ENCODE data around the gene NFYB. TPM values are rescaled to one million over a fixed set of nuclear protein-coding genes. Genes with fewer than 3 reads are reported as not detected.

NFYB gene
- total and polyA plus RNA-seq, 3 donors from 2014 or later: 33.8 to 53.1 (median 36.1) TPM

DNA sequence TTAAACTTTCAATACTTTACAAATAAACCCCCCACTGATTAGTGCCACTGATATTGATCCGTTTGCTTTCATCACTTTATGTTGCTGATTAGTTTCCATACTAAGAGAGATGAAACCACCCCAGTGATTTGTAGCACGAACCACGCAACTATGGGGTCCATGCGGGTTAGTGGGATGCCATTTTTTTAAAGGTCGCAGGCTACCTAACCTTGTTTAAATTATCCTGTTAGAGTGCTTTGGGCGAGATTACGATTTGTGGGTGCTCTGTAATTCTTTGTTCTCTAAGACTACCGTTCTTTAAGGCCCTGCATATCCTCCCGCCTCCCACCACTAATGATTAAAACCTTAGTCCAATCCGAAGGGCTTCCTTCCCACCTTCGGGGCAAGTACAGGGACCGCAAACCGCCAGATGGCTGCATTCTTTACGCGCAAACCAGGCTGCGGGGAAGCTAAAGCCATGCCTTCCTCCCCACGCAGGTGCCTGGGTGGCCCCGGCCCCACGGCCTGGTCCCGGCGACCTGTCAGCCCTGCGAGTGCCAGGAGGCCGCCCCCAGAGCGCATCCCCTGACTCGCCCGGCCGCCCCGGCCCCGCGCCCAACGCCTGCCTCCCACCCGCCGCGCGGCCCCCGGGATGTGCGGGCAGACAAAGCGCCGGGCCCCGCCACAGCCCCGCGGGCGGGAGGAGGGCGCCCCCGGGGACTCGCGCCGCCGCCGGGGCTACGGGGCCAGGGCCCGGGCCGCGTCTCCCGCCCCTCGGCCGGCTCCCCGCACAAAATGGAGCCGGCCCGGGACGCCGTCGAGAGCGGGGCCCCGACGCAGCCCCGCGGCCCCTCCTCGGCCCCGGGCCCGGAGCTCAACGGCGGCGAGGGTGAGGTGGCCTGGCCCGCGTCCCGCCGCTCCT, 759 bp downstream of the NFYB start:
- 0 to 1% methylated on average over 16 to 62 of the region's 78 CpGs for WGBS, 2 donors
- no peaks in the 10 kb centered on the region for H3K9me3 ChIP-seq
- peak overlapping the region; percentile 82 to 92 for H3K27ac ChIP-seq
- TF ChIP-seq, protein P1, sequence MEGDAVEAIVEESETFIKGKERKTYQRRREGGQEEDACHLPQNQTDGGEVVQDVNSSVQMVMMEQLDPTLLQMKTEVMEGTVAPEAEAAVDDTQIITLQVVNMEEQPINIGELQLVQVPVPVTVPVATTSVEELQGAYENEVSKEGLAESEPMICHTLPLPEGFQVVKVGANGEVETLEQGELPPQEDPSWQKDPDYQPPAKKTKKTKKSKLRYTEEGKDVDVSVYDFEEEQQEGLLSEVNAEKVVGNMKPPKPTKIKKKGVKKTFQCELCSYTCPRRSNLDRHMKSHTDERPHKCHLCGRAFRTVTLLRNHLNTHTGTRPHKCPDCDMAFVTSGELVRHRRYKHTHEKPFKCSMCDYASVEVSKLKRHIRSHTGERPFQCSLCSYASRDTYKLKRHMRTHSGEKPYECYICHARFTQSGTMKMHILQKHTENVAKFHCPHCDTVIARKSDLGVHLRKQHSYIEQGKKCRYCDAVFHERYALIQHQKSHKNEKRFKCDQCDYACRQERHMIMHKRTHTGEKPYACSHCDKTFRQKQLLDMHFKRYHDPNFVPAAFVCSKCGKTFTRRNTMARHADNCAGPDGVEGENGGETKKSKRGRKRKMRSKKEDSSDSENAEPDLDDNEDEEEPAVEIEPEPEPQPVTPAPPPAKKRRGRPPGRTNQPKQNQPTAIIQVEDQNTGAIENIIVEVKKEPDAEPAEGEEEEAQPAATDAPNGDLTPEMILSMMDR (IDR thresholded peaks at IDR 0.05): no peak
- no peak for TF ChIP-seq POLR2A (IDR thresholded peaks at IDR 0.05)
- H3K36me3 ChIP-seq (ENCODE audit: low read depth, missing control alignments): no peaks in the 10 kb centered on the region
- peak; percentile 35 for DNase-seq
- intact Hi-C loops (cut with DNase I; ENCODE audit: low total_unique reads): no loop called here
- peak overlapping the region; percentile 78 to 82 for H3K4me3 ChIP-seq
- H3K27me3 ChIP-seq: no peaks in the 10 kb centered on the region
- H3K4me1 ChIP-seq: peaks cover 16% of the 10 kb centered on the region

DNA sequence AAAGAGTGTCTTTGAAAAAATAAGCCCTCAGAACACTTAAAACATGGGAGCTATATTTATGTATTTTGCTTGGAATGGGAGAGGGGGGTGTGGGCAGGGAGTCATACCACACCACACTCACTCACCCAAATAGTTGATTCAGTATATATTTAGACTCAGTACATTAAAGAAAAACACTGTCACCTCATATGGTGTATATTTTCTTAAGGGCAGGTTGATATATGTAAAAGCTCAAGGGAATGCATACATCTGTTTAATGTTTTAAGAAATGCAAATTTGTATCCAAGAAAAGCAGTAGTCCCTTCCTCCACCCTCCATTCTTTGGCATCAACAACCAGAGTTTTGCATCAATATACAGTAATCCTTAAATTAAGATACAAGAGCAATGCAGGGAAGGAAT, 1.4 kb downstream of the NFYB start:
- DNase-seq: no peak

DNA sequence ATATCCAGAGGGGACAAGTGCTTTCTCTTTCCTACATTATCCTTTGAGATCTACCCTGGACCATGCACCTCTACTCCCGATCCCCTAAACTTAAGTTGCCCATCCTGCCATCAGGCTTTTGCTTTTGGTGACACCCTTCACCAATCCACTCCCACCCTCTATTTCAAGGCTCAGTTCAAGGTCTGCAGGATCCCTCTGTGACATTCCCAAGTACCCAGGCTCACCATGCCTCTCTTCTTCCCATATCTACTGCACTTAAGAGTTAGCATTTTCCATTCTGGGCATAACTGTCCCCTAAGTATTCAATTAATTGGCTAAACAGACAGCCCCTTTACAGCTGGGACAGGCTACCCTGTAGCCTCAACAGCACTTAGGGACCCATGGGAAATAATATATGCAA, 3.1 kb downstream of the NFYB start:
- no peaks in the 10 kb centered on the region for H3K36me3 ChIP-seq (ENCODE audit: low read depth, missing control alignments)
- peaks cover 16% of the 10 kb centered on the region for H3K4me1 ChIP-seq
- no peak for TF ChIP-seq POLR2A (IDR thresholded peaks at IDR 0.05)
- TF ChIP-seq, protein P1 (IDR thresholded peaks at IDR 0.05): no peak
- no peaks in the 10 kb centered on the region for H3K9me3 ChIP-seq
- WGBS, 2 donors: 77 to 96% methylated on average over 1 of the region's 1 CpG
- DNase-seq: no peak
- no peak overlapping the region for H3K4me3 ChIP-seq
- intact Hi-C loops (cut with DNase I; ENCODE audit: low total_unique reads): no loop called here
- no peaks in the 10 kb centered on the region for H3K27me3 ChIP-seq
- H3K27ac ChIP-seq: no peak overlapping the region

More for the DNA sequence above, 1.4 kb downstream of the NFYB start:
- Histone ChIP-seq H3K4me3 (peak overlapping the region; percentile 78 to 82), H3K9me3 (no peaks in the 10 kb centered on the region), H3K4me1 (peaks cover 16% of the 10 kb centered on the region), H3K27ac (peak overlapping the region in 1 of 2 donors; percentile 92), H3K27me3 (no peaks in the 10 kb centered on the region), H3K36me3 (ENCODE audit: low read depth, missing control alignments) (no peaks in the 10 kb centered on the region)
- intact Hi-C loops (cut with DNase I; ENCODE audit: low total_unique reads): no loop called here
- TF ChIP-seq POLR2A (IDR thresholded peaks at IDR 0.05): no peak
- TF ChIP-seq, protein P1 (IDR thresholded peaks at IDR 0.05): no peak

DNA sequence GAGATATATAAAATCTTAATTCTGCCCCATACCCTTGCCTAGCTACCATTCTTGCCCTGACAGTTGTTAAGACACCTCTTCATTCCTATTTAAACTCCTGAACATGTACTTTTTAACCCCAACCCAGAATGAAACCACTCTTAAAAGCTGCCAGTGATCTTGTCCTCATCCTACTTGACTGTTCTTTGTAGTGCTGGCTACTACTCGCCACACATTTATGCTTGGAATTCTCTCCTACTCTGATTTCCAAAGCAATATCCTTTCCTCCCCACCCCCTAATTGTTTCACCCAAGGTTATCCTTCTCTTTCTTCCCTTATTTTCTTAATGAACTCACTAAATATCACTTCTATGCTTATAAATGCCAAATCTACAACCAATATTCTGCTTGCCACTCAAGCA, 4.1 kb downstream of the NFYB start:
- Histone ChIP-seq H3K4me1 (peaks cover 16% of the 10 kb centered on the region), H3K36me3 (ENCODE audit: low read depth, missing control alignments) (no peaks in the 10 kb centered on the region), H3K4me3 (no peak overlapping the region), H3K27me3 (no peaks in the 10 kb centered on the region), H3K9me3 (no peaks in the 10 kb centered on the region), H3K27ac (no peak overlapping the region)
- intact Hi-C loops (cut with DNase I; ENCODE audit: low total_unique reads): no loop called here
- WGBS, 2 donors: 92 to 100% methylated on average over 1 of the region's 1 CpG
- no peak for DNase-seq
- no peak for TF ChIP-seq POLR2A (IDR thresholded peaks at IDR 0.05)

DNA sequence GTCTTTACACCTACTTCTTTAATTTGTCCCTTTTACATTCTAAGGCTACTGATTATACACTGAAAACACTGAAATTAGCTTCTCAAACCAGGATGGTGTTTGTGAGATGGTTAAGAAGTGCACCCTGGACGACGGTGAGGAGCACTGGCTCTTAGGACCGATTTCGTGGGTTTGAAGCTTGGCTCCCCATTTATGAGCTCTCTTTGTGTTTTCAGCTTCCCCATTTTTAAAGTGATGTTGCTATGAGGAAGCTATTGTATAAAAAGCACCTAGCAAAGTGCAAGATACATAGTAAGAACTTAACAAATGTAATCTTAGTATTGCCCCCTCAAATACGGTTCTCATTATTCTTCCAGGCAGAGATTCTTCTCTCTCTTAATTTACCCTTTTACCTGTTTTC, 4.7 kb downstream of the NFYB start:
- TF ChIP-seq, protein P1 (IDR thresholded peaks at IDR 0.05): no peak
- no peak for TF ChIP-seq POLR2A (IDR thresholded peaks at IDR 0.05)

More for the DNA sequence above, 4.7 kb downstream of the NFYB start:
- H3K4me3 ChIP-seq: no peak overlapping the region
- H3K27me3 ChIP-seq: no peaks in the 10 kb centered on the region
- intact Hi-C loops (cut with DNase I; ENCODE audit: low total_unique reads): no loop called here
- peaks cover 12% of the 10 kb centered on the region for H3K4me1 ChIP-seq
- no peak overlapping the region for H3K27ac ChIP-seq
- no peaks in the 10 kb centered on the region for H3K36me3 ChIP-seq (ENCODE audit: low read depth, missing control alignments)
- H3K9me3 ChIP-seq: no peaks in the 10 kb centered on the region
- WGBS, 2 donors: 90 to 91% methylated on average over 5 of the region's 5 CpGs
- DNase-seq: no peak
